MM.1S (cell line): ENCODE data around the gene DLX1.
A peak's percentile ranks its signal among the peaks of the same experiment; 100 is the strongest.

Experiments used
- DNase-seq: peaks from one replicate; pipeline ENCODE4 v3.0.0-alpha.2; 2015
- H2AFZ ChIP-seq: fragments of 300-600 bp; sonication (generic); 2 replicates; pipeline ENCODE4 v1.6.0; 2016; ENCODE audit warnings: antibody characterized with exemption, low read length
- H3F3A ChIP-seq: fragments of 300-600 bp; sonication (generic); 2 replicates; pipeline ENCODE4 v1.6.1; 2016; ENCODE audit warnings: mild to moderate bottlenecking, antibody characterized with exemption, low read length, moderate library complexity, mixed read lengths; ENCODE audit not compliant: insufficient read depth
- H3K27ac ChIP-seq: fragments of 300-600 bp; sonication (generic); 2 replicates; pipeline ENCODE4 v1.5.1; 2016; ENCODE audit warnings: mild to moderate bottlenecking, low read length
- H3K27me3 ChIP-seq: fragments of 300-600 bp; sonication (generic); replicated peaks from 2 replicates; pipeline ENCODE4 v1.6.0; 2016; ENCODE audit warnings: low read length; ENCODE audit not compliant: insufficient read depth
- H3K36me3 ChIP-seq: fragments of 300-600 bp; sonication (generic); replicated peaks from 2 replicates; pipeline ENCODE4 v1.6.1; 2016; ENCODE audit warnings: mild to moderate bottlenecking, low read length, mixed read lengths; ENCODE audit not compliant: insufficient read depth
- H3K4me1 ChIP-seq: fragments of 300-600 bp; sonication (generic); 2 replicates; pipeline ENCODE4 v1.6.1; 2016; ENCODE audit warnings: low read length, mixed read lengths
- H3K4me2 ChIP-seq: fragments of 300-600 bp; sonication (generic); 2 replicates; pipeline ENCODE4 v1.6.0; 2016; ENCODE audit warnings: low read depth, low read length
- H3K4me3 ChIP-seq: fragments of 300-600 bp; sonication (generic); 2 replicates; pipeline ENCODE4 v1.5.1; 2016; ENCODE audit warnings: low read length, mixed read lengths
- H3K79me2 ChIP-seq: fragments of 300-600 bp; sonication (generic); 2 replicates; pipeline ENCODE4 v1.6.1; 2016; ENCODE audit warnings: mixed run types, low read length, mixed read lengths
- H3K9ac ChIP-seq: fragments of 300-600 bp; sonication (generic); 2 replicates; pipeline ENCODE4 v1.6.1; 2016; ENCODE audit warnings: low read length, mixed read lengths
- H3K9me2 ChIP-seq: fragments of 300-600 bp; sonication (generic); replicated peaks from 2 replicates; pipeline ENCODE4 v1.6.1; 2016; ENCODE audit warnings: mild to moderate bottlenecking, low read length, mixed read lengths; ENCODE audit not compliant: insufficient read depth
- H3K9me3 ChIP-seq: fragments of 300-600 bp; sonication (generic); replicated peaks from 2 replicates; pipeline ENCODE4 v1.6.1; 2016; ENCODE audit warnings: mild to moderate bottlenecking, low read length, mixed read lengths; ENCODE audit not compliant: insufficient read depth
- H4K20me1 ChIP-seq: fragments of 300-600 bp; sonication (generic); 2 replicates; pipeline ENCODE4 v1.6.1; 2016; ENCODE audit warnings: mild to moderate bottlenecking, low read length, moderate library complexity, mixed read lengths; ENCODE audit not compliant: insufficient read depth
- CTCF ChIP-seq: fragments of 300-600 bp; sonication (generic); IDR thresholded peaks from 2 replicates; pipeline ENCODE4 v1.5.1; 2016; ENCODE audit warnings: antibody characterized with exemption, low read length, mixed read lengths
- EZH2 ChIP-seq: fragments of 300-600 bp; sonication (generic); optimal IDR thresholded peaks from 2 replicates; pipeline ENCODE3; 2017; ENCODE audit warnings: low read depth, mild to moderate bottlenecking, antibody characterized with exemption, low read length, mixed read lengths
- EZH2phosphoT487 ChIP-seq: fragments of 300-600 bp; sonication (generic); IDR thresholded peaks from 2 replicates; pipeline ENCODE4 v1.6.1; 2018; ENCODE audit warnings: antibody characterized with exemption, low read length

DLX1 gene

GRCh38 chr2:172101821-172102390 is 16.6 kb downstream of the DLX1 start:
- H3K9me3 ChIP-seq, result no peaks in the 10 kb centered on the region
- peak overlapping the region; percentile 70 for H3K4me3 ChIP-seq
- H3K79me2 ChIP-seq, result no peaks in the 10 kb centered on the region
- peak overlapping the region; percentile 96 for H2AFZ ChIP-seq
- no peaks in the 10 kb centered on the region for H4K20me1 ChIP-seq
- H3K9me2 ChIP-seq, result no peaks in the 10 kb centered on the region
- H3K9ac ChIP-seq, result peak overlapping the region; percentile 27; the same call in 1 of the 2 replicates
- peaks cover 64% of the 10 kb centered on the region for H3K27me3 ChIP-seq
- 0 out of 2 replicates have a peak, but pooled peaks cover 10% of the 10 kb centered on the region for H3K4me1 ChIP-seq
- H3K36me3 ChIP-seq, result no peaks in the 10 kb centered on the region
- TF ChIP-seq EZH2phosphoT487 (no peak), CTCF (no peak), EZH2 (no peak)
- H3K27ac ChIP-seq, result no peak overlapping the region
- DNase-seq, result no peak
- no peaks in the 10 kb centered on the region for H3F3A ChIP-seq
- H3K4me2 ChIP-seq, result peak overlapping the region; percentile 92

- peak within 1 kb of the TSS; percentile 27; the same call in 1 of the 2 replicates for H3K9ac ChIP-seq
- H3K4me3 ChIP-seq, result peak within 1 kb of the TSS; percentile 70
- TF ChIP-seq CTCF (no peak), EZH2phosphoT487 (no peak), EZH2 (no peak)
- no peaks in the 10 kb centered on the region for H3K9me2 ChIP-seq
- H3K4me1 ChIP-seq, result 0 out of 2 replicates have a peak, but pooled peaks cover 10% of the 10 kb centered on the region
- H3K27ac ChIP-seq, result no peak within 1 kb of the TSS
- no peaks in the 10 kb centered on the region for H3K9me3 ChIP-seq
- peak within 1 kb of the TSS; percentile 96 for H2AFZ ChIP-seq
- H3K27me3 ChIP-seq, result peaks cover 56% of the 10 kb centered on the region
- no peaks in the 10 kb centered on the region for H3F3A ChIP-seq
- no peaks in the 10 kb centered on the region for H3K36me3 ChIP-seq
- no peaks in the 10 kb centered on the region for H3K79me2 ChIP-seq
- H3K4me2 ChIP-seq, result peak within 1 kb of the TSS; percentile 92
- no peaks in the 10 kb centered on the region for H4K20me1 ChIP-seq
- peak; percentile 94 for DNase-seq
These were observed 17.4 kb downstream of the DLX1 start, which contains the start of gene DLX2 for GRCh38 chr2:172102391-172103359. Gene DLX2, minus strand, starts transcription at chr2:172102900. Its CDS starts 362 bp downstream, at chr2:172102538.

GRCh38 chr2:172103471-172104272 is 18.4 kb downstream of the DLX1 start:
- Histone ChIP-seq H3K9me2 (no peaks in the 10 kb centered on the region), H3K4me3 (peak overlapping the region; percentile 70), H2AFZ (peak overlapping the region; percentile 96; the same call in 1 of the 2 replicates), H3K9me3 (no peaks in the 10 kb centered on the region), H4K20me1 (no peaks in the 10 kb centered on the region), H3K4me1 (0 out of 2 replicates have a peak, but pooled peaks cover 10% of the 10 kb centered on the region), H3K9ac (no peak overlapping the region), H3F3A (no peaks in the 10 kb centered on the region), H3K27ac (no peak overlapping the region), H3K4me2 (peak overlapping the region; percentile 92), H3K79me2 (no peaks in the 10 kb centered on the region), H3K36me3 (no peaks in the 10 kb centered on the region), H3K27me3 (peaks cover 46% of the 10 kb centered on the region)
- TF ChIP-seq CTCF (peak; percentile 96), EZH2 (no peak)
- DNase-seq, result peak; percentile 84
